D341Med (cell line): ENCODE data around the gene ARRDC4.

Experiments
- DNase-seq: peaks from one replicate; pipeline ENCODE4 v3.0.0; 2012; ENCODE audit warnings: low spot score

Gene ARRDC4

DNA sequence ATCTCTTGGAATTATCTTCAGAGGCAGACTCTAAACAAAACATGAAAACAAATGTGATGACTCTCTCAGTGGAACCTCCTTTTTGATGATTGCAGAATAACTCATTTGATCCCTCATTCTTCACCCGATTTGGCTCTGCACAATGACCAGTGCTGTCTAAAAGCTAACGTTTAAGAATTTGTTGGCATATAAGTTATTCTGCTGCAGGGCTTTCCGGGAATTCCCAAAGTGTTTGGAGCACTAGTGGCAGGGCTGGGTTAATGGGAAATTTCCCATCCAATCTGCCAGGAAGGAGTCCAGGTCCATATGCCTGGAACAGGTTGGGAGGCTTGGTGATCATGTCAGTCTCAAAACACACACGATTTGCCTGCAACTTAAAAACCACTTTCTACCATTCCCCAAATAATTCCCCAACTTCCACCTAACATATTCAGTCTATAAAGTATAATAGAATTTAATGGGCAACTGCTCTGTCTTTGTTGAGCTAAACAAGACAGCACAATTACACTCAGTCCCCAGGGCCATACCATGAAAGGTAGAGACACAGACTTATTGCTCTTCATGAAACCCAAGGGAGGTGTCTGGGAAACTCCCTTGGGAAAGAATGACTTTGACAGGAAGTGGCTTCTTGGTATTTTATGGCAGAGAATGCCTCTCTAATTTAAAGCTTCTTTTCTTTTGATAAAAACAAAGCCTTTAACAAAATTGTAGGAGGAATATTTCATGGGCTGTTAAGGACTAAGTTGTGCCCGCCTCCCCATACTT, 38.0 kb downstream of the ARRDC4 start:
- DNase-seq, result no peak

DNA sequence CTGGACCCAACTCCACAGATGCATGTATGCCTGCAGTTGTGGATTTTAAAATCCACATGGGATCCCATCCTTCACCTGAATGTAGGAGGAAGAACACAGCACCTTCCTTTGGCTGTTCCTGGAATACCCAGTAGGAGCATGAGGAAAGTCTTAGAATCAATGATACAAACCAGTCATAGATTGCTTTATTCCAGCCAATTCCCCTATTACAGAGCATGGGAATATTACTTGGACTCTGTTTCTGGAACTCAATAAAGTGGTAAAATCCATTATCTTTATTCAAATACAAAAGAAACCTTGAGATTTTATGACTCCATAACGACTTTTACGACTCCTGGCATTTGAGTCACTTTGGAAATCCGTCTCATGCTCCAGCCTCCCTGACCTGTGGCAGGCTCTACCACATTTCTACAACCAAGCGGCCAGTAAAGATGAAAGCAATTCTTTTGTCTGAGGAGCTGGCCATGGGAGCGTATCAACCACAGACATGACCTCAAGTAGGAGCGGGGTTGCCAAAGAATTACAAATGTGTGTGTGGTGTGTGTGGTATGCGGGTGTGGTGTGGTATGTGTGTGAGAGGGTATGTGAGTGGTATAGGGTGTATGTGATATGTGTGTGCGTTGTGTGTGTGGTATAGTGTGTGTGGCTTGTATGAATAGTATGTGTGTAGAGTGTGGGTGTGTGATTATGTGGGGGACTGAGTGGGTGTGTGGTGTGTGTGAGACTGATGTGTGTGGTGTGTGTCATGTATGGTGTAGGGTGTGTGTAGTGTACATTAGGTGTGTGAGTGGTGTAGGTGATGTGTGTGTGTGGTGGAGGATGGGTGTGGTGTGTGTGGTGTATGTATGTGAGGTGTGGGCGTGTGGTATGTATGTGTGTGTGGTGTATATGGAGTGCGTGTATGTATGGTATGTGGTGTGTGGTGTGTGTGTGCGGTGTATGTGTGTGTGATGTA, 40.0 kb downstream of the ARRDC4 start:
- no peak for DNase-seq

GRCh38 chr15:98001663-98002194, 41.2 kb downstream of the ARRDC4 start:
- no peak for DNase-seq

DNA sequence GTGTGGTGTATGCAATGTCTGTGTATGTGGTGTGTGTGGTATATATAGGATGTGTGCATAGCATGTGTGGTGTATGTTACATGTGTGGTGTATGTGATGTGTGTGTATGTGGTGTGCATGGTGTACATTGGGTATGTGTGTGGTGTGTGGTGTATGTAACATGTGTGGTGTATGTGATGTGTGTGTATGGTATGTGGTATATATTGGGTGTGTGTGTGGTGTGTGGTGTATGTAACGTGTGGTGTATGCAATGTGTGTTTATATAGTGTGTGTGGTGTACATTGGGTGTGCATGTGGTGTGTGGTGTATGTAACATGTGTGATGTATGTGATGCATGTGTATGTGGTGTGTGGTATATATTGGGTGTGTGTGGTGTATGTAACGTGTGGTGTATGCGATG, 41.9 kb downstream of the ARRDC4 start:
- DNase-seq, result no peak

DNA sequence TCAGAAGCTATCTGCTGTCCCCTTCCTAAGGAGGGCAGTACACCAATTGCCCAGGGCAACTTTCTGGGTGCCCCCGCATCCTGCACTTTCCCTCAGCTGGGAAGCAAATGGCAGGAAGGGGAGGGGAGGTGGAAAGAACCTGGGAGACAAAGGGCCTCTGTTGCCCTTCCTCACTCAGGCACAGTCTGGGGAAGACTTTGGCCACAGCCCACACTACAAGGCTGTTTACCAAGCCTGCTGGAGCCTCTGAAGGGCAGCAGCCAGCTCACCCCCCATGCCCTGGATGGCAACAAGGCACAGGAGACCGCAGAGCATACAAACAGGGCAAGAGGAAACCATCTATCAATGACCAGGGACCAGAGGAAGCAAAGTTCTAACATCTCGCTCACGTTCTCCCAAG, 42.4 kb downstream of the ARRDC4 start:
- no peak for DNase-seq

- no peak for DNase-seq
Observed at GRCh38 chr15:98003518-98003917, 43.0 kb downstream of the ARRDC4 start.

DNA sequence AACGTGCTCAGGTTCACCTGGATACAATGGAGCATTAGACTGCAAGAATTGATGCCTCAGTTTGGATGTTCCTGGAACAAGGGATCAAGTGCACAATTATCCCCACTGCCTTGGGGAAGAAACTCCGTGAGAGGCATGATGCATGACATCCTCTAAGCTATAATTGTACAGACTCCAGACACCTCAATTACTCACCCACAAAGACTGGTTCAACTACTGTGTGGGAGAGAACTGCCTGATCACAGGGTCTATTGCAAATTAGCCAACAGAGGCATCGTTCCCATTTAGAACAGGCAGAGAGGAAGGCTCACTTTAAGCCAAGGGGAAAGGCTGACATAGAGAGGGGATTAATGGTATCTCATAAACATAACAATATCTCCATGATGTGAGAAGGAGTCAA, 43.5 kb downstream of the ARRDC4 start:
- DNase-seq, result no peak

DNA sequence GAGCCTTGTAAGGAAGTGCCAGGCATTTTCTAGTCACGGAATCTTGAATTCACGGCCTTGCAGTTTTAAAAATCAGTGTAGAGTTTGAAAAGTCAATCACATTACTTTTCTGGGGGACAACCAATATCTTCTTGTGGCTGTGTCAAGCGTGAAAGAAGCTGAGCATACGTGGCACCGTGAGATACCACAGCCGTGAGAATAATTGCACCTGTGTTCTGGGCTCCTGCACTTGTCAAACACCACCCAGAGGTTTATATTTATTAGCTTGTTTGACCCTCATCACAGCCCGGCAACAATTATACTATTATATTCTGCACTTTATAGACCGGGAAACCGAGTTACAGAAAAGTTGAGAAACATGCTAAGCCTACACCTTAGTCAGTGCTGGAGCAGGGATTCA, 45.2 kb downstream of the ARRDC4 start:
- DNase-seq, result no peak

- DNase-seq, result no peak
Observed at GRCh38 chr15:98009169-98009568, 48.7 kb downstream of the ARRDC4 start.

DNA sequence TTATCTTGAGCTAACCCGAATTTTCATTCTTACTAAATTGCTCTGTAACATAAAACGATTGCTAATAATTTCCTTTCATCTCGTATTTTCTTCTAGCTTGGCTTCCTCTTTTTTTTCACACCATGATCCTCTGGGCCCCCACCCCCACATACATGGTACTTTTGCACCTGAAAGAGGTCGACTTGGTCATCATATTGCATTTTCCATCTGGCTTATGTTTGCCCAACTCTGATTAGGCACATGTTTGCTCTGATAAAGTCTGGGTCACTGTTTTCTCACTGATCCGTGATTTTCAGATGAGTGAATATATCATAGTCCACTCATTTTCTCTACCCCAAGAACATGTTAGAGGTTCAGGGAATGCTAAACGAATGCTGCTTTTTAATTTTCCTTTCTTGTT, 49.5 kb downstream of the ARRDC4 start:
- DNase-seq, result no peak

DNA sequence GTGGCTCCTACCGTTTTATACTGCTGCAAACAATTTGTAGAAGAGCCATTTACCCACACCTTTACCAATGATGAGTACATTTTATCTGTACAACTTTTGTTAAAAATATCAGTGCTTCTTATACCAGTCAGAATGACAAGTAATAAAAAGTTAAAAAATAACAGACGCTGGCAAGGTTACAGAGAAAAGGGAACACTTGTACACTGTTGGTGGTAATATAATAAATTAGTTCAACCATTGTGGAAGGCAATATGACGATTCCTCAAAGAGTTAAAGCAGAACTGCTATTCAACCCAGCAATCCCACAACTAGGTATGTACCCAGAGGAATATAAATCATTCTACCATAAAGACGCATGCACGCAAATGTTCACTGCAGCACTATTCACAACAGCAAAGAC, 51.9 kb downstream of the ARRDC4 start:
- DNase-seq, result no peak

DNA sequence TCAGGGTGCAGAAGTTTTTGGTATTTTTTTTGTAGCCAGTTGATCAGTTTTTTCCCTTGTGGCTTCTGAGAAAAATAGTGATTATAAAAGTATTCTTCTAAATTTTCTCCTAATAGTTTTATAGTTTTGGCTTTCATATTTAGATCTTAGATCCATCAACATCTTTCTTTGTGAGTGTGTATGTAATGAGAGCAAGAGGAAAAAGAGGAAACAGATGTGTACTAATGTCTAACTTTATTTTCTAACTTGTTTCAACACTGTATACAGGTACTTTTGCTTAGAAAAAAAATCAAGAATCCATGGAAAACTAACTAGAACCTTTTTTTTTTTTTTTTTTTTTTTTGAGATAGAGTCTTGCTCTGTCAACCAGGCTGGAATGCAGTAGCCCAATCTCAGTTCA, 53.1 kb downstream of the ARRDC4 start:
- DNase-seq, result no peak

- DNase-seq, result no peak
Observed at GRCh38 chr15:98017150-98017964, 56.9 kb downstream of the ARRDC4 start.

DNA sequence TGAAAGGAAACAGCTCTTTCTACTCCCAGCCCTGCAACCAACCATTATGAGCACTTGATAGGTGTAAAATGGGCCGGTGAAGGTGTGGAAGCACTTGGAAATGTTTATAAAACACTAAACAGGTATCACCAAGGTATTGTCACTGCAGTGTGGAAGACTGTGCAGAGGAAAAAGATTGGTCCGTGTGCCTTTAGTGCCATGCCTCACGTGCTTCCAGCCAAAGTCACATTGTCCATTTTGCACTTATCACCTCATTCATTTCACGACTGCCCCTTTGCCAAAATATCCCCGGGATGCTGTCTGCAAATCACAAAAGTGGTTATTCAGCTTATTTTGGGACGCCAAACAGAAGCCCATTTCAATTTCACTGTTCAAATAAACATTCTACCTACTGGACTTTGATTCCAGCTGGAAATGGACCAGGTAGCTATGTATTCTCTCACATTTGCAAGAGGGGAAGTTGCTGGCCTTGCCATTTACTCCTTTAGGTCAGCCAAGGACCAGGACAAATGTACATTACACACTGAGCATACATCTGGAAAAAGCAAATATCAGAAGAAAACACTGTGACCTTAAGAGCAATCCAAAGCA, 58.4 kb downstream of the ARRDC4 start:
- no peak for DNase-seq
